ENCODE measurements around the gene PHLDB2. TPM values are rescaled to one million over a fixed set of nuclear protein-coding genes. Genes with fewer than 3 reads are reported as not detected.

The PHLDB2 gene
- total and polyA plus RNA-seq, 2 of the 13 experiments (the other 11 are each of a cell fraction or from before 2014, with no cell fraction given) = 8.4 to 23.6 TPM

DNA sequence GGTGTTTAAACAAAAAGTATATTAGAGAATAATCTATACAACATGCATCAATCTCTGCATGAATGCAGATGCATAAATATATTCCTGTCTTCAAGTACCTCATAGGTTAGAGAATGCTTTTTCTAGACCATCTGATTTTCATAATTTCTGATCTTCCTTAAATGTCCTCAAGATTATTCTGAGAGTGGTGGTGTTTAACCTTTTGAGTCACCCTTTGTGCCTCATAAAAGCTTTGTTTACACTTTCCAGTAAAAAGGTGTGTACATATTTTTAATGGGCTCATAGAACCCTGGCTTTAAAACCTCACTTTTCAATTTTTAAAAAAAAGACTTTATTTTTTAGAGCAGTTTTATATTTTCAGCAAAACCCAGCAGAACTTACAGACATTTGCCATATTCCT is 78.8 kb downstream of the PHLDB2 start:
- Histone ChIP-seq H2AFZ (ENCODE audit: low read length) (no peak overlapping the region), H3K36me3 (replicated peaks in 1 of 2; ENCODE audit: control insufficient read depth in 1 of 2, insufficient read depth in 2 of 2, low read length in 2 of 2) (peaks cover 4 to 24% of the 10 kb centered on the region in 2 experiments; a peak in 3 of 5 replicates), H3K79me2 (ENCODE audit: insufficient read depth, low read length) (no peaks in the 10 kb centered on the region), H3K4me2 (ENCODE audit: low read depth, low read length) (no peak overlapping the region), H3K4me3 (replicated peaks in 1 of 3; ENCODE audit: insufficient read depth in 1 of 3, low read depth in 2 of 3, low read length in 3 of 3) (no peak overlapping the region), H3K27me3 (ENCODE audit: control insufficient read depth in 1 of 2, insufficient read depth in 2 of 2, low read length in 2 of 2) (no peaks in the 10 kb centered on the region), H3K9ac (ENCODE audit: insufficient read depth, low read depth, low read length) (no peak overlapping the region), H4K20me1 (ENCODE audit: insufficient read depth, low read length) (no peaks in the 10 kb centered on the region), H3K27ac (ENCODE audit: extremely low read length, insufficient read depth, low read length) (no peak overlapping the region), H3K4me1 (ENCODE audit: insufficient read depth, low read length) (no peaks in the 10 kb centered on the region), H3K9me3 (ENCODE audit: low read length) (no peaks in the 10 kb centered on the region)
- intact Hi-C loops (cut with micrococcal nuclease; ENCODE audit: unreplicated experiment) (no loop called here), in situ Hi-C loops (cut with HindIII; ENCODE audit: extremely low pct_ligation_motif_present, low pct_unique_long_range_greater_than_20kb) (no loop called here)
- no peak for DNase-seq (ENCODE audit: low spot score)
- ChIA-PET POLR2A (no interaction called here), CTCF (ENCODE audit: low intra/inter-chr PET ratio, low total read pairs) (no interaction called here)
- no TSS peak for BruUV-seq (replicated peaks)
- no peak for FAIRE-seq
- no peak for ATAC-seq
- TF ChIP-seq, protein P1, sequence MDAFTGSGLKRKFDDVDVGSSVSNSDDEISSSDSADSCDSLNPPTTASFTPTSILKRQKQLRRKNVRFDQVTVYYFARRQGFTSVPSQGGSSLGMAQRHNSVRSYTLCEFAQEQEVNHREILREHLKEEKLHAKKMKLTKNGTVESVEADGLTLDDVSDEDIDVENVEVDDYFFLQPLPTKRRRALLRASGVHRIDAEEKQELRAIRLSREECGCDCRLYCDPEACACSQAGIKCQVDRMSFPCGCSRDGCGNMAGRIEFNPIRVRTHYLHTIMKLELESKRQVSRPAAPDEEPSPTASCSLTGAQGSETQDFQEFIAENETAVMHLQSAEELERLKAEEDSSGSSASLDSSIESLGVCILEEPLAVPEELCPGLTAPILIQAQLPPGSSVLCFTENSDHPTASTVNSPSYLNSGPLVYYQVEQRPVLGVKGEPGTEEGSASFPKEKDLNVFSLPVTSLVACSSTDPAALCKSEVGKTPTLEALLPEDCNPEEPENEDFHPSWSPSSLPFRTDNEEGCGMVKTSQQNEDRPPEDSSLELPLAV (CRISPR knock-in tag; conservative IDR thresholded peaks at IDR 0.05; ENCODE audit: low read depth) = no peak
- TF ChIP-seq ZNF20 (CRISPR knock-in tag; IDR thresholded peaks at IDR 0.05) (no peak), NPAS2 (CRISPR knock-in tag; IDR thresholded peaks at IDR 0.05; ENCODE audit: borderline replicate concordance) (no peak), TAF15 (IDR thresholded peaks at IDR 0.05; ENCODE audit: low read depth, low read length, poor library complexity, severe bottlenecking) (no peak), MEIS2 (CRISPR knock-in tag; IDR thresholded peaks at IDR 0.05) (no peak), KDM5B (CRISPR knock-in tag; IDR thresholded peaks at IDR 0.05; ENCODE audit: borderline replicate concordance) (no peak)
- TF ChIP-seq, protein P2, sequence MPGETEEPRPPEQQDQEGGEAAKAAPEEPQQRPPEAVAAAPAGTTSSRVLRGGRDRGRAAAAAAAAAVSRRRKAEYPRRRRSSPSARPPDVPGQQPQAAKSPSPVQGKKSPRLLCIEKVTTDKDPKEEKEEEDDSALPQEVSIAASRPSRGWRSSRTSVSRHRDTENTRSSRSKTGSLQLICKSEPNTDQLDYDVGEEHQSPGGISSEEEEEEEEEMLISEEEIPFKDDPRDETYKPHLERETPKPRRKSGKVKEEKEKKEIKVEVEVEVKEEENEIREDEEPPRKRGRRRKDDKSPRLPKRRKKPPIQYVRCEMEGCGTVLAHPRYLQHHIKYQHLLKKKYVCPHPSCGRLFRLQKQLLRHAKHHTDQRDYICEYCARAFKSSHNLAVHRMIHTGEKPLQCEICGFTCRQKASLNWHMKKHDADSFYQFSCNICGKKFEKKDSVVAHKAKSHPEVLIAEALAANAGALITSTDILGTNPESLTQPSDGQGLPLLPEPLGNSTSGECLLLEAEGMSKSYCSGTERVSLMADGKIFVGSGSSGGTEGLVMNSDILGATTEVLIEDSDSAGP (CRISPR knock-in tag; IDR thresholded peaks at IDR 0.05; ENCODE audit: borderline replicate concordance) = no peak
- TF ChIP-seq, protein P3, sequence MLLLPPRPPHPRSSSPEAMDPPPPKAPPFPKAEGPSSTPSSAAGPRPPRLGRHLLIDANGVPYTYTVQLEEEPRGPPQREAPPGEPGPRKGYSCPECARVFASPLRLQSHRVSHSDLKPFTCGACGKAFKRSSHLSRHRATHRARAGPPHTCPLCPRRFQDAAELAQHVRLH (CRISPR knock-in tag; IDR thresholded peaks at IDR 0.05; ENCODE audit: borderline replicate concordance, low read depth) = no peak
